ENCODE results near the gene TRIM59.
"Not testable (repeated sequence)": the region's sequence is repeated elsewhere in the genome, so short reads cannot be mapped to it uniquely, and the experiment has no call there.

The TRIM59 gene

DNA sequence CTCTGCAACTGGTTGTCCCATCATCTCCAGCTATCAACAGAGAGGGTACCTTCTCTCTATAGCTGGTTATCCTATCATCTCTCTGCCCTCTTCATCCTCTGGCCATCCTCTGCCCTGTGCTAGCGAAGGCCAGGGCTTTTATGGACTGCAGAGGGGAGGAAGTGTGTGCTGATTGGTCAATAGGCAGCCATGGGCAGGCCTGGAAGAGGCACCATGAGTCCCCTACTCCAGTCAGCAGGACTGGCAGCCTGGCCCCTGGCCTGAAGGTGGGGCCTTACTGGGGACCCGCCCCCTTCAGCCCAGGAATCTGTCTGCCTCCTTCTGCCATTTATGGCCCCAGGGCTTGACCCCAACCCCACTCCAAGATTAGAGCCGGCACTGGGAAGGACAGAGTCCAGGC is 10.4 kb upstream of the TRIM59 start:
- Histone ChIP-seq H3K36me3 (ENCODE audit: control insufficient read depth in 4 of 4, insufficient read depth in 4 of 4, low read length in 3 of 4) (no peaks in the 10 kb centered on the region), H3K9me3 (ENCODE audit: control extremely low read depth in 1 of 5, control insufficient read depth in 4 of 5, insufficient read depth in 2 of 5, low read depth in 1 of 5, low read length in 4 of 5) (peaks cover 0 to 4% (median 0%) of the 10 kb centered on the region in 5 experiments), H3K4me3 (ENCODE audit: control insufficient read depth in 1 of 7, extremely low read depth in 1 of 7, insufficient read depth in 4 of 7, low read depth in 2 of 7, low read length in 6 of 7) (no peak overlapping the region), H3K4me1 (ENCODE audit: control extremely low read depth in 1 of 4, control insufficient read depth in 4 of 4, insufficient read depth in 4 of 4, low read length in 3 of 4) (no peaks in the 10 kb centered on the region), H3K27ac (ENCODE audit: insufficient read depth in 1 of 2, low read depth in 1 of 2, low read length in 2 of 2, poor library complexity in 1 of 2, severe bottlenecking in 2 of 2) (no peak overlapping the region), H3K27me3 (replicated peaks in 2 of 5; ENCODE audit: control insufficient read depth in 4 of 5, insufficient read depth in 5 of 5, low read length in 4 of 5) (no peaks in the 10 kb centered on the region)
- WGBS (ENCODE audit: insufficient coverage), result 100% methylated on average over 2 of the region's 3 CpGs
- no peak for DNase-seq
- ChIA-PET CTCF (interaction anchor here (1.7 kb wide), 1 partner anchor 19 kb away, joined by 3 read pairs; no protein-coding TSS in a partner anchor), POLR2A (no interaction called here)

DNA sequence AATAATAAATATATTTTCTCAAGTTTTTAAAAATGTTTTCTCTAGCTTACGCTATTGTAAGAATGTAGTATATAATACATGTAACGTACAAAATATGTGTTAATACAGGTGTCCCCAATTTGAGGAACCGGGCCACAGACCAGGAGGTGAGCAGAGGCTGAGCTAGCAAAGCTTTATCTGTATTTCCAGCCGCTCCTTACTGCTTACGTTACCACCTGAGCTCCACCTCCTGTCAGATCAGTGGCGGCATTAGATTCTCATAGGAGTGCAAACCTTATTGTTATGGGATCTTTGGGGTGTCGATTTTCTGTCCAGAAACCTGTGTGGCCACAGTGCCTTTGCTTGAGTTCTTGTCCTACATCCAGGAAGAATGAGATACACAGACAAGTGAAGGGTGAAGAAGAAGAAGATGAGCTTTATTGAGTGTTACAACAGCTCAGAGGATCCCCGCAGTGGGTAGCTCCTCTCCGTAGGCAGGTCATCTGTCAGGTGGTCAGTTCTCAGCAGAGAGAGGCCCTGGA is 9.9 kb upstream of the TRIM59 start:
- no peaks in the 10 kb centered on the region for H3K27me3 ChIP-seq (replicated peaks in 2 of 5; ENCODE audit: control insufficient read depth in 4 of 5, insufficient read depth in 5 of 5, low read length in 4 of 5)
- H3K36me3 ChIP-seq (ENCODE audit: control insufficient read depth in 4 of 4, insufficient read depth in 4 of 4, low read length in 3 of 4), result no peaks in the 10 kb centered on the region
- POLR2A ChIA-PET, result interaction anchor here (0.7 kb wide), 1 partner anchor 10 kb away, joined by 3 read pairs; the partner anchor contains the start of gene TRIM59
- H3K4me1 ChIP-seq (ENCODE audit: control extremely low read depth in 1 of 4, control insufficient read depth in 4 of 4, insufficient read depth in 4 of 4, low read length in 3 of 4), result no peaks in the 10 kb centered on the region
- H3K9me3 ChIP-seq (ENCODE audit: control extremely low read depth in 1 of 5, control insufficient read depth in 4 of 5, insufficient read depth in 2 of 5, low read depth in 1 of 5, low read length in 4 of 5), result peaks cover 0 to 4% (median 0%) of the 10 kb centered on the region in 5 experiments
- 91% methylated on average over 7 of the region's 9 CpGs for WGBS (ENCODE audit: insufficient coverage)
- no peak overlapping the region for H3K4me3 ChIP-seq (ENCODE audit: control insufficient read depth in 1 of 7, extremely low read depth in 1 of 7, insufficient read depth in 4 of 7, low read depth in 2 of 7, low read length in 6 of 7)
- no peak overlapping the region for H3K27ac ChIP-seq (ENCODE audit: insufficient read depth in 1 of 2, low read depth in 1 of 2, low read length in 2 of 2, poor library complexity in 1 of 2, severe bottlenecking in 2 of 2)
- CTCF ChIA-PET, result interaction anchor here (1.7 kb wide), 1 partner anchor 20 kb away, joined by 3 read pairs; no protein-coding TSS in a partner anchor
- no peak for DNase-seq

DNA sequence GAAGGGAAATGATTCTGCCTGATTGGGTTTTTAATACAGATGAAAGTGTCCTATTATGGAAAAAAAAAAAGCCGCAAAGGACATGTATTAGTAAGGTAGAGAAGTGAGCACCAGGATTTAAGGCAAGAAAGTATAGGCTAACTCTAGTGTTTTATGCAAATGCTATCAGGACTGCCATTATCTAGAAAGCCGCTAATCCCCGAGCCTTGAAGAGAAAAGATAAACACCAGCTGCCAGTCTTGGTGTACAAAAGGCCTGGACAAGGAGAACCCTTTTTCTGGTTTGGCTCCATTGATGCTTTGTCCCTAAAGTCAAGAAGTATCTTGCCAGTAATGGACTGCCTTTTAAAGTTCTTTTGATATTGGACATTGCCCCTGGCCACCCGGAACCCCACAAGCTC is 8.6 kb upstream of the TRIM59 start:
- Histone ChIP-seq H3K27ac (ENCODE audit: insufficient read depth in 1 of 2, low read depth in 1 of 2, low read length in 2 of 2, poor library complexity in 1 of 2, severe bottlenecking in 2 of 2) (no peak overlapping the region), H3K36me3 (ENCODE audit: control insufficient read depth in 4 of 4, insufficient read depth in 4 of 4, low read length in 3 of 4) (no peaks in the 10 kb centered on the region), H3K4me3 (ENCODE audit: control insufficient read depth in 1 of 7, extremely low read depth in 1 of 7, insufficient read depth in 4 of 7, low read depth in 2 of 7, low read length in 6 of 7) (no peak overlapping the region), H3K9me3 (ENCODE audit: control extremely low read depth in 1 of 5, control insufficient read depth in 4 of 5, insufficient read depth in 2 of 5, low read depth in 1 of 5, low read length in 4 of 5) (peaks cover 0 to 4% (median 0%) of the 10 kb centered on the region in 5 experiments), H3K27me3 (replicated peaks in 2 of 5; ENCODE audit: control insufficient read depth in 4 of 5, insufficient read depth in 5 of 5, low read length in 4 of 5) (no peaks in the 10 kb centered on the region), H3K4me1 (ENCODE audit: control extremely low read depth in 1 of 4, control insufficient read depth in 4 of 4, insufficient read depth in 4 of 4, low read length in 3 of 4) (no peaks in the 10 kb centered on the region)
- WGBS (ENCODE audit: insufficient coverage), result 92% methylated on average over 3 of the region's 4 CpGs
- DNase-seq, result no peak
- ChIA-PET CTCF (interaction anchor here (1.1 kb wide), 1 partner anchor 146 kb away, joined by 3 read pairs; no protein-coding TSS in a partner anchor), POLR2A (no interaction called here)

DNA sequence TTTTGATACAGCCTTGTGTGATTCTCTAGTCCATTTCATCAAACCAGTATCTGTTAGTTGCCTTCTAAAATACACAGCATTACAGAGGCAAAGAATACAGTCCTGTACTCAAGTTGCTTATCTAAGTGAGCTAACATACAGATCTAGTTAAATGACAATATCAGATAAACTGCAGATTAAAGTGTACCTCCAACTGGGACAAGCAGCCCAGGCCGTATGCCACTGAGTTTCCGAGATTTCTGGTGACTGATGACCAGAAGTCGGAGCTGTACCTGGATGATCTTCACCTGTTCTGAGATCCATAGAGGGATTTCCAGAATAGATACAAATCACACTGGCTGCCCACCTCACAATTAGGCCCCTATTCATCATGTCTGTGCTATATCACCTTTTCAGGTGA is 6.3 kb upstream of the TRIM59 start:
- Histone ChIP-seq H3K36me3 (ENCODE audit: control insufficient read depth in 4 of 4, insufficient read depth in 4 of 4, low read length in 3 of 4) (no peaks in the 10 kb centered on the region), H3K4me3 (ENCODE audit: control insufficient read depth in 1 of 7, extremely low read depth in 1 of 7, insufficient read depth in 4 of 7, low read depth in 2 of 7, low read length in 6 of 7) (no peak overlapping the region), H3K27ac (ENCODE audit: insufficient read depth in 1 of 2, low read depth in 1 of 2, low read length in 2 of 2, poor library complexity in 1 of 2, severe bottlenecking in 2 of 2) (no peak overlapping the region), H3K9me3 (ENCODE audit: control extremely low read depth in 1 of 5, control insufficient read depth in 4 of 5, insufficient read depth in 2 of 5, low read depth in 1 of 5, low read length in 4 of 5) (peaks cover 0 to 4% (median 0%) of the 10 kb centered on the region in 5 experiments), H3K4me1 (ENCODE audit: control extremely low read depth in 1 of 4, control insufficient read depth in 4 of 4, insufficient read depth in 4 of 4, low read length in 3 of 4) (no peaks in the 10 kb centered on the region), H3K27me3 (replicated peaks in 2 of 5; ENCODE audit: control insufficient read depth in 4 of 5, insufficient read depth in 5 of 5, low read length in 4 of 5) (no peaks in the 10 kb centered on the region)
- 100% methylated on average over 3 of the region's 3 CpGs for WGBS (ENCODE audit: insufficient coverage)
- POLR2A ChIA-PET, result no interaction called here
- CTCF ChIA-PET, result interaction anchor here (0.9 kb wide), 1 partner anchor 17 kb away, joined by 3 read pairs; no protein-coding TSS in a partner anchor
- no peak for DNase-seq

DNA sequence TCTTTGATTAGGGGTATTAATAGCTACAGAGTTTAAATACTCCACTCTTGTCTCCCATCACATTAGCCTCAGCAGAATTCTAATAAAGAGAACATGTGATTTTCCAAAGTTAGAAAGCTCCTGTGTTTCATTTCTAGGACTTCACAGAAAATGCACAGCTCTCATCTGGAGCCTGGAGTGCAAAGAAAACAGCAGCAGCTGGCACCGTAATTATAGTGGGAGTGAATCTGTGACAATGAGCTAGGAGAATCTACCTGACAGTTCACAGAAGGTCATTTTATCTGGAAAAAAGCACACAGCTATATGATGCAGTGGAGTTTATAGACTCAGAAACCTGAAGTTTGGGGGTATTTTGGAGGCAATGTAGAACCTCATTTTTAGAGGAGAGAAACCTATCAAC is 5.4 kb upstream of the TRIM59 start:
- no peak for DNase-seq
- no peak overlapping the region for H3K4me3 ChIP-seq (ENCODE audit: control insufficient read depth in 1 of 7, extremely low read depth in 1 of 7, insufficient read depth in 4 of 7, low read depth in 2 of 7, low read length in 6 of 7)
- H3K4me1 ChIP-seq (ENCODE audit: control extremely low read depth in 1 of 4, control insufficient read depth in 4 of 4, insufficient read depth in 4 of 4, low read length in 3 of 4), result peaks cover 0 to 4% (median 1%) of the 10 kb centered on the region in 4 experiments
- H3K36me3 ChIP-seq (ENCODE audit: control insufficient read depth in 4 of 4, insufficient read depth in 4 of 4, low read length in 3 of 4), result no peaks in the 10 kb centered on the region
- WGBS (ENCODE audit: insufficient coverage), result 100% methylated on average over 1 of the region's 1 CpG
- no peak overlapping the region for H3K27ac ChIP-seq (ENCODE audit: insufficient read depth in 1 of 2, low read depth in 1 of 2, low read length in 2 of 2, poor library complexity in 1 of 2, severe bottlenecking in 2 of 2)
- H3K27me3 ChIP-seq (replicated peaks in 2 of 5; ENCODE audit: control insufficient read depth in 4 of 5, insufficient read depth in 5 of 5, low read length in 4 of 5), result peaks cover 0 to 3% (median 0%) of the 10 kb centered on the region in 5 experiments
- H3K9me3 ChIP-seq (ENCODE audit: control extremely low read depth in 1 of 5, control insufficient read depth in 4 of 5, insufficient read depth in 2 of 5, low read depth in 1 of 5, low read length in 4 of 5), result peaks cover 0 to 4% (median 0%) of the 10 kb centered on the region in 5 experiments
- POLR2A ChIA-PET, result no interaction called here
- CTCF ChIA-PET, result interaction anchor here (0.9 kb wide), 1 partner anchor 18 kb away, joined by 3 read pairs; no protein-coding TSS in a partner anchor

DNA sequence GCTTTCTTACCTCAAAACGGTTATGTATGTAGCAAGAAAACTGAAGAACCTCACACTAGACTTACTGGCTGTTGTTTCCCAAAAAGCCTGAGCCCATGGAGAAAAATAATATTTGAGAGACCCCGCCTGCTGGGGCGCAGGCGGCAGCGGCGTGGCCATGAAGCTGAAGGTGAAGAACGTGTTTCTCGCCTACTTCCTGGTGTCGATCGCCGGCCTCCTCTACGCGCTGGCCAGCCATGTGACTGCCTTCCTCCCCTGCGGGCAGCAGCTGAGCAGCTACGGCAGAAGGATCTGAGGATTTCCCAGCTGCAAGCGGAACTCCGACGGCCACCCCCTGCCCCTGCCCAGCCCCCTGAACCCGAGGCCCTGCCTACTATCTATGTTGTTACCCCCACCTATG is 2.7 kb upstream of the TRIM59 start:
- POLR2A ChIA-PET; H3K27me3 ChIP-seq (replicated peaks in 2 of 5; ENCODE audit: control insufficient read depth in 4 of 5, insufficient read depth in 5 of 5, low read length in 4 of 5); DNase-seq; H3K36me3 ChIP-seq (ENCODE audit: control insufficient read depth in 4 of 4, insufficient read depth in 4 of 4, low read length in 3 of 4); CTCF ChIA-PET; H3K9me3 ChIP-seq (ENCODE audit: control extremely low read depth in 1 of 5, control insufficient read depth in 4 of 5, insufficient read depth in 2 of 5, low read depth in 1 of 5, low read length in 4 of 5); H3K4me3 ChIP-seq (ENCODE audit: control insufficient read depth in 1 of 7, extremely low read depth in 1 of 7, insufficient read depth in 4 of 7, low read depth in 2 of 7, low read length in 6 of 7); H3K27ac ChIP-seq (ENCODE audit: insufficient read depth in 1 of 2, low read depth in 1 of 2, low read length in 2 of 2, poor library complexity in 1 of 2, severe bottlenecking in 2 of 2): not testable (repeated sequence)
- 96% methylated on average over 9 of the region's 19 CpGs for WGBS (ENCODE audit: insufficient coverage)
- H3K4me1 ChIP-seq (ENCODE audit: control extremely low read depth in 1 of 4, control insufficient read depth in 4 of 4, insufficient read depth in 4 of 4, low read length in 3 of 4), result peaks cover 4 to 26% (median 12%) of the 10 kb centered on the region in 4 experiments

DNA sequence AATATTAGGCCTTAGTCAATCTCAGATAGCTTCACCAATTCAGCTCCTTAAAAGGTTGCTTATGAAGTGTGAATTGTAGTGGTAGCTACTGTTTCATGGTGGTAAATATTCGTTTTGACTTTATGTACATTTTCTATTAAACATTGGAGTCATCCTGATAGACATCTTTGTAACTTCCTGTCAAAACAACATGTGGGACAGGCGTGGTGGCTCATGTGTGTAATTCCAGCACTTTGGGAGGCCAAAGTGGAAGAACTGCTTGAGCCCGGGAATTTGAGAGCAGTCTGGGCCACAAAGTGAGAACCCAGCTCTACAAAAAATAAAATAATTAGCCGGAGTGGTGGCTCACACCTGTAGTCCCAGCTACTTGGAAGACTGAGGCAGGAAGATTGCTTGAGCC is 2.0 kb upstream of the TRIM59 start:
- ChIA-PET POLR2A (no interaction called here), CTCF (interaction anchor here (1.5 kb wide), 1 partner anchor 318 kb away, joined by 3 read pairs; no protein-coding TSS in a partner anchor)
- Histone ChIP-seq H3K36me3 (ENCODE audit: control insufficient read depth in 4 of 4, insufficient read depth in 4 of 4, low read length in 3 of 4) (peaks cover 0 to 1% (median 0%) of the 10 kb centered on the region in 4 experiments), H3K4me1 (ENCODE audit: control extremely low read depth in 1 of 4, control insufficient read depth in 4 of 4, insufficient read depth in 4 of 4, low read length in 3 of 4) (peaks cover 4 to 28% (median 12%) of the 10 kb centered on the region in 4 experiments), H3K9me3 (ENCODE audit: control extremely low read depth in 1 of 5, control insufficient read depth in 4 of 5, insufficient read depth in 2 of 5, low read depth in 1 of 5, low read length in 4 of 5) (peaks cover 0 to 5% (median 0%) of the 10 kb centered on the region in 5 experiments), H3K4me3 (ENCODE audit: control insufficient read depth in 1 of 7, extremely low read depth in 1 of 7, insufficient read depth in 4 of 7, low read depth in 2 of 7, low read length in 6 of 7) (no peak overlapping the region), H3K27me3 (replicated peaks in 2 of 5; ENCODE audit: control insufficient read depth in 4 of 5, insufficient read depth in 5 of 5, low read length in 4 of 5) (peaks cover 0 to 3% (median 0%) of the 10 kb centered on the region in 5 experiments), H3K27ac (ENCODE audit: insufficient read depth in 1 of 2, low read depth in 1 of 2, low read length in 2 of 2, poor library complexity in 1 of 2, severe bottlenecking in 2 of 2) (no peak overlapping the region)
- DNase-seq, result no peak
- WGBS (ENCODE audit: insufficient coverage), result 100% methylated on average over 3 of the region's 4 CpGs

All from common myeloid progenitor, CD34-positive (primary cell).